RPMI8226 (cell line): ENCODE results near the gene ALCAM.
"Not testable (repeated sequence)": the region's sequence is repeated elsewhere in the genome, so short reads cannot be mapped to it uniquely, and the experiment has no call there.

Source experiments
- DNase-seq: peaks from one replicate; pipeline ENCODE4 v3.0.0-alpha.2; 2015

ALCAM gene

DNA sequence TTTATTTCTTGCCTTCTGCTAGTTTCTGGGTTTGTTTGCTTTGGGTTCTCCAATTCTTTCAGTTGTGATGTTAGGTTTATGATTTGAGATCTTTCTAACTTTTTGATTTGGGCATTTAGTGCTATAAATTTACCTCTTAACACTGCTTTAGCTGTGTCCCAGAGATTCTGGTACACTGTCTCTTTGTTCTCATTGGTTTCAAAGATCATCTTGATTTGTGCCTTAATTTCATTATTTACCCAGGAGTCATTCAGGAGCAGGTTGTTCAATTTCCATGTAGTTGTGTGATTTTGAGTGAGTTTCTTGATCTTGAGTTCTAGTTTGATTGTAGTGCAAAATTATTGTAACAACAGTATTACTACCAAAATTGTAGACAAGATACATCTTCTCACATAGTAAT, 25.9 kb downstream of the ALCAM start:
- DNase-seq, result not testable (repeated sequence)

GRCh38 chr3:105394177-105394576, 27.5 kb downstream of the ALCAM start:
- DNase-seq, result no peak

DNA sequence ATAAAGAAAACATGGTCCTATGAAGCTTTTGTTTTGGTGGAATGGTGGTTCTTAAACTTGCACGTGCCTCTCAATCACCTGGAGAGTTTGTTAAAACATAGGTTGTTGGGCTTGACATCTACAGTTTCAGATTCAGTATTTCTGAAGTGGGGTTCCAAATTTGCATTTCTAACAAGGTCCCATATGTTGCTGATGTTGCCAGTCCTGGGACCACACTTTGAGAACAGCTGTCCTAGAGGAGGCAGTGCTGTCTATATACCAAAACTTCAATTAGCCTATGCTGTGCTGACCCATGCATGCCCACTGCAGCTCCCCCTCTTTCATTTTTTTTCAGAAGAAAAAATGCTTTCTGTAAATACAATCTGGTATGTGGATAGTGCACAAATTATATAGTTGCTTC, 31.3 kb downstream of the ALCAM start:
- DNase-seq, result no peak

DNA sequence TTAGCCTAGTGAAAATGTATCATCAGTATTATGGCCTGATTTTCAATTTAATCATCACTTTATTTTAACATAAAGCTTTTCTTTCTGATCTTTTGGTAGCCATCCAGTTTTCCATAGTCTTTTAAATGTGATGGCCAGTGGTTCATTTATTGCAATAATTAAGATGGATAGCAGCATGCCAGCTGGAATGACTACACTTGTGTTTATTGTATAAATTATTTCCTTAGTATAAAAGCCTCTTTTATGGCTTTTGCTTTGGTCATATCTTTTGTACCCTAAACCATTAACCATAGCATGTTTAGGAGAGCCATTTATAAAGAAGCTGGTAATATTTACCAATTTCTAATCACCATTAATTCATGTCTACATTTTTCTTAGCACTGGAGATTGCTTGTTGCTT, 31.7 kb downstream of the ALCAM start:
- no peak for DNase-seq

DNA sequence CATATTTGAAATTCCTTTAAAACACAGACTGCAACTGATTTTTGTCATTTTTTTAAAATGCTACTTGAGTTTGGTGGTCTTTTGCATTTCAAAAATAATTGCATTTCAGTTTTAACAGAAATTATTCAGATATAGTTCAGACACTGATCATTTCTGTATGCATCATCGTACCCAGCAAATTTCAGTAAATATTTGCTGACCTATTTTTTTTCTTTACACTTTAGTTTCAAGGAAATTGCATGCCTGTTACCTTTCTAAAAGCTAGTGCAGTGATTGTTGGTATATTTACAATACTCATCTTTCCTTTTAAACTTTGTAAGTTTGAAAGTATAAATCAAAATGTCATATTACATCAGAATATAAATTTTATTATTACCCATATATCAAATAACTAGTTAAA, 32.4 kb downstream of the ALCAM start:
- no peak for DNase-seq

- no peak for DNase-seq
These were observed 32.9 kb downstream of the ALCAM start for GRCh38 chr3:105399611-105400010.

DNA sequence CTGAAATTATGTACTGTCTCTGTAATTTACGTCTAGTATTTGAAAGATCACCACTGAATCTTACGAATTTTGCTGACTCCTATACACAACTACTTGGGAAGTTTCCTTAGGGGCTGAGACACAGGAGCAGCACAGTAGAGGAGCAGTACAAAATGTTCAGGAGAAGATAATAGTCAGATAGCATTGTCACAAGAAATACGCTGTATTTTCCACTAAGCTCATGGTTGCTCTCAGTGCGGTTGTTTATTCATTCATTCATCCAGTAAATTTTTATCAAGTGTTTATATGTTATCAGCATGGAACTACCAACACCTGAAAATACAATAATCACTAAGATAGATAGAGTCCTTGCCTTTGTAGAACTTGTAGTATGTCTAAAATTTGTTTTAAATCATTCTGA, 34.5 kb downstream of the ALCAM start:
- DNase-seq, result no peak

DNA sequence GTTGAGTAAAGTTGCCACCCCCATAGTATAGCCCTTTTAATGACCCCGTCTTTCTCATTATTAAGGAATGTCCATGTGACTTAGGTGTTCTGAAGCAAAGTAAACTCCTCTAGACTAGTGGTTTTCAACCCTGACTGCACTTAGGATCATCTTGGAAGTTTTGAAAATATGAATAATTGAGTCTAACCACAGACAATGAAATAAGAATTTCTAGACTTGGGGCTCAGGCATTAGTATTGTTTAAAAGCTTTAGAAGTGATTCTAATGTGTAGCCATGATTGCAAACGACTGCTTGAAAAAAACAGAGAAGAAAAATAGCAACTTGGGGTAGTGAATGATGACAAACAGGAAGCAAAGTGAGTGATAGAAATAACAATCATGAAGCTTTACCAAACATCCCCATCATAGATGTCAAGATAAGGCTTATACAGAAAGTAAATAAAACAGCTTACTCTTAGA, 35.0 kb downstream of the ALCAM start:
- no peak for DNase-seq

- DNase-seq, result no peak
These were observed 35.6 kb downstream of the ALCAM start for GRCh38 chr3:105402287-105402801.

- not testable (repeated sequence) for DNase-seq
These were observed 36.3 kb downstream of the ALCAM start for GRCh38 chr3:105403034-105403433.

DNA sequence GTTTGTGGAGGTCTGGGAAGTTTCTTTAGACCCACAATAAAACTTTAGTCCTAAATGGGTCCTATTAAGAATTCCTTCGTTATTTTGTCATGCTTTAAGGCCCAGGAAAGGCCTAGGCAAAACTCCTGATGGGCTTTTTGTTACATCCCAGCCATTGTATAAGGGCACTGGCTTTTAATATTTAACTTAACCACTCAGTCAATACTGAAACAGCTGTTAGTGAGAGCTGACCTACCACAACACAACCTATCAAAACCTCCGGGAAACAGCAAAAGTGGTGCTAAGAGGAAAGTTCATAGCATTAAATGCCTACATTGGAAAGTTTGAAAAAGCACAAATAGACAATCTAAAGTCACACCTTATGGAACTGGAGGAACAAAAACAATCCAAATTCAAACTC, 39.6 kb downstream of the ALCAM start:
- DNase-seq, result no peak

DNA sequence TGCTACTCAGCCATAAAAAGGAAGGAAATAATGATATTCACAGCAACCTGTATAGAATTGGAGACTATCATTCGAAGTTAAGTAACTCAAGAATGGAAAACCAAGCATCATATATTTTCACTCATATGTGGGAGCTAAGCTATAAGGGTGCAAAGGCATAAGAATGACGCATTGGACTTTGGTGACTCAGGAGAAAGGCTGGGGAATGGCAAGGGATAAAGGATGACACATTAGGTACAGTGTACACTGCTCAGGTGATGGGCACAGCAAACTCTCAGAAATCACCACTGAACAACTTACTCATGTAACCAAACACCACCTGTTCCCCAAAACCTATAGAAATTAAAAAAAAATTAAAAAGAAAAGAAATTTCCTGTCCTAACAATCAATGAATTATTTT, 42.7 kb downstream of the ALCAM start:
- no peak for DNase-seq

- DNase-seq, result no peak
These were observed 46.7 kb downstream of the ALCAM start for GRCh38 chr3:105413343-105413887.

- DNase-seq, result no peak
These were observed 48.1 kb downstream of the ALCAM start for GRCh38 chr3:105414841-105415240.

- no peak for DNase-seq
These were observed 49.2 kb downstream of the ALCAM start for GRCh38 chr3:105415951-105416350.

DNA sequence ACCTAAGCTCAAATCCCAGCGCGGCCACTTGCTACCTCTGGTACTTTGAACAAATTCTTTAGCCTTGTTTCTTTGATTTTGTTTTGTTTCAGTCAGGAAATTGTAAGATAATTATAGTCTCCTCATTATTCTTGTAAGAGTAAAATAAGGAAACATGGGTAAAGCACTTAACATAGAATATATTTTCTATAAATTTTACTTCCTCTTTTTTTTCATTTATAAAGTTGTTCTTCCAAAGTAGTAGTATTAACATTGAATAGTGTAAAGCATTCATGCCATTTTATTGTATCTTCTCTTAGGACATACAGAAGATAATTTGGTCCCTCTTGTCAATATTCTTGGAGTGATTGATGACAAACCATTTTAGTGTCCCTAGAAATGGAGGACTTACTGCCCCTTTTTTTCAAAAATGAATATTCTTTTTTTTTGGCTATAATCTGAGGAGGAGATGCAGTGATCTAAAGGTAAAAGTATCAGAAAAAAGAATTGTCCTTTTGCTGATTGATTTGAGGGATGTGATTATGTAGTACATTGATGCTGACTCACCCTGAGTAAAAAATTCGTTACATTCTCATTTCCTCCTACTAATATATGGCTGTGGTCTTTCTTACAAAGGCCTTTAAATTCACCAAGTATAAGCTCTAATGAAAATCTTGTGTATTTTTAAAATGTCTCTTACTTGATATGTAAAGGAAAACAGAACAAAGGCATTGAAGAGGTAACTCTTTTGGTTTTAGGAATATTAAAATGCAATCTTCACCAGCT, 51.0 kb downstream of the ALCAM start:
- DNase-seq, result no peak

DNA sequence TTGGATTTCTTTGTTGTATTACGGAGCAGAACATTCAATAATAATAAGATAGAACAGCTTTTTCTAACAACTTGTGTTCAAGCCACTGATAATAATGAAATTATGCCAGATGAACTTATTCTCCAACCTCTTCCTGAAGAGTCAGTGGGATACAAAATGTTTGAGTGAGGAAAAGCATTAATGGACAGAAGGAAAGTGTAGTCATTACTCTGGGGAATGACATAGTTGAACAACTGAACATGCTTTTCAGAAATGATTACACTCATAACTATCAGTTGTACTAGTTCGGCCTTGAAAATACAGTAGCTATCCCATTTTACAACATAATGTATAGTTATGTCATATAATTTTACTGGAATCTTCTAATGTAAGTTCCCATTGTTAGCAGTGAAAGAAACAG, 55.9 kb downstream of the ALCAM start:
- no peak for DNase-seq

- DNase-seq, result no peak
These were observed 56.7 kb downstream of the ALCAM start for GRCh38 chr3:105423397-105423796.

DNA sequence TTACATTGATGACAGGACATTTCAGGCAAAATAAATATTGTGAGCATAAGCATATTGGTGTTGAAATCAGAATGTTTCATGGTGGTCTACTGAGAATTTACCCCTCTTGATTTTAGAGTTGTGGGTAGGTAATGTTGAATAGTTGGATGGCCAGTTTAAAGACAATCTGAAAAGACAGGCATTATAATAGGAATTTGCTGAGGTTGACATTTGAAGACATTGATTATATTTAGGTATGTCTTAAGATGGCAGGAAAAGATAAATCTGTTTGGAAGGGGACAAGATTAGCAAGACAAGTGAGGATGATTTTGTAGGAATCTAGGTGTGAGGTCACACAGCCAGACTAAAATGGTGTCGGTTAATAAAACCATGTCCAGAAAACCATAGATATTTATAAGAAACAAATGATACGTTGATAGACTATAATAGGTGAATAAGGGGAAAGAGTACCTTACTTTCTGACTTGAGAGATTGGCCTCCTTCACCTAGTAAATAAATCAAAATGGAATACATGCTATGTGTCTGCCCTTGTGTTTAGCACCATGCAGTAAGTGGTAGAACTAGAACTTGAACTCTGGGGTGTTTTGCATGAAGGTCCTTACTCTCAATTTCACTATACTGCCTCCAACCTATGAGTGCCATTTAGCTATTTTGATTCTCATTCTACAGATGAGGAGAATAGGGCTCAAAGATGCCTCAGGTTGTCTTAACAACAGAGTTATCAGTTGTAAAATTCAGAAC, 57.9 kb downstream of the ALCAM start:
- no peak for DNase-seq

DNA sequence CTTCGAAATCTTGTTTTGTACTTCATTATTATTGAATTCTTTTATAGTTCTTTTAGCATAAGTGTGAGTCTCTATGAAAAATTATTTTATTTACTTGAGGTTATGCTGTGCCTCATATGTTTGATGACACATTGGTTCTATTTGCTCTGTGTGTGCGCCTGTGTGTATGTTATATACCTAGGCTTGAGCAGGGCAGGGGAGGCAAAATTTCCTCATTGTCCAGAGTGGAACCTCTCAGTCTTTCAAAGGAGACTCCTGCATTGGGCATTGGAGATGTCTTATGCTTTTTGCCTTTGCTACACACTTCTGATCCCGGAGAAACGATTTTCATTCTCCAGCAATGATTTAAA, 58.4 kb downstream of the ALCAM start:
- DNase-seq, result no peak

GRCh38 chr3:105427332-105427731, 60.6 kb downstream of the ALCAM start:
- no peak for DNase-seq

GRCh38 chr3:105429034-105429762, 62.5 kb downstream of the ALCAM start:
- DNase-seq, result no peak

- no peak for DNase-seq
These were observed 63.7 kb downstream of the ALCAM start for GRCh38 chr3:105430455-105430854.
